ENCODE results near the gene CDC37. TPM values are rescaled to one million over a fixed set of nuclear protein-coding genes. Genes with fewer than 3 reads are reported as not detected.
"Not testable (repeated sequence)": the region's sequence is repeated elsewhere in the genome, so short reads cannot be mapped to it uniquely, and the experiment has no call there.

The CDC37 gene
- total RNA-seq, 1 experiment from 2014 or later: 560 TPM

- no peak overlapping the region for H3K27ac ChIP-seq (ENCODE audit: low read length)
- H3K79me2 ChIP-seq (ENCODE audit: low read length): no peaks in the 10 kb centered on the region
- no peaks in the 10 kb centered on the region for H3K36me3 ChIP-seq (ENCODE audit: low read depth, low read length)
- no peak for TF ChIP-seq EZH2phosphoT487 (IDR thresholded peaks at IDR 0.05; ENCODE audit: borderline replicate concordance, low read length)
- TF ChIP-seq, protein P1, sequence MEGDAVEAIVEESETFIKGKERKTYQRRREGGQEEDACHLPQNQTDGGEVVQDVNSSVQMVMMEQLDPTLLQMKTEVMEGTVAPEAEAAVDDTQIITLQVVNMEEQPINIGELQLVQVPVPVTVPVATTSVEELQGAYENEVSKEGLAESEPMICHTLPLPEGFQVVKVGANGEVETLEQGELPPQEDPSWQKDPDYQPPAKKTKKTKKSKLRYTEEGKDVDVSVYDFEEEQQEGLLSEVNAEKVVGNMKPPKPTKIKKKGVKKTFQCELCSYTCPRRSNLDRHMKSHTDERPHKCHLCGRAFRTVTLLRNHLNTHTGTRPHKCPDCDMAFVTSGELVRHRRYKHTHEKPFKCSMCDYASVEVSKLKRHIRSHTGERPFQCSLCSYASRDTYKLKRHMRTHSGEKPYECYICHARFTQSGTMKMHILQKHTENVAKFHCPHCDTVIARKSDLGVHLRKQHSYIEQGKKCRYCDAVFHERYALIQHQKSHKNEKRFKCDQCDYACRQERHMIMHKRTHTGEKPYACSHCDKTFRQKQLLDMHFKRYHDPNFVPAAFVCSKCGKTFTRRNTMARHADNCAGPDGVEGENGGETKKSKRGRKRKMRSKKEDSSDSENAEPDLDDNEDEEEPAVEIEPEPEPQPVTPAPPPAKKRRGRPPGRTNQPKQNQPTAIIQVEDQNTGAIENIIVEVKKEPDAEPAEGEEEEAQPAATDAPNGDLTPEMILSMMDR (conservative IDR thresholded peaks at IDR 0.05; ENCODE audit: low read depth, low read length): no peak
- TF ChIP-seq EZH2 (IDR thresholded peaks at IDR 0.05; ENCODE audit: low read length, unreplicated experiment): no peak
- ATAC-seq: no peak; the same call in 1 of the 2 replicates
- peak overlapping the region; percentile 72 for H3K4me3 ChIP-seq (ENCODE audit: low read length)
- H3K27me3 ChIP-seq (ENCODE audit: low read length): peaks cover 39% of the 10 kb centered on the region
- intact Hi-C loops (cut with micrococcal nuclease): no loop called here
- H3K4me1 ChIP-seq (ENCODE audit: insufficient read depth, low read length): peaks cover 28% of the 10 kb centered on the region
- H3K4me2 ChIP-seq (ENCODE audit: low read length): peak overlapping the region; percentile 94
- peak overlapping the region; percentile 99 for H2AFZ ChIP-seq (ENCODE audit: low read length)
- no peaks in the 10 kb centered on the region for H3F3A ChIP-seq (ENCODE audit: low read length, unreplicated experiment)
- ChIA-PET CTCF (interaction anchor here (0.6 to 1.1 kb wide), 4 partner anchors 15 to 186 kb away, joined by 3 to 5 read pairs (median 3); no protein-coding TSS in a partner anchor), POLR2A (ENCODE audit: unreplicated experiment) (no interaction called here)
- no peaks in the 10 kb centered on the region for H3K9me2 ChIP-seq (replicated peaks; ENCODE audit: low read length)
- DNase-seq: no peak
- no TSS peak for BruUV-seq (replicated peaks)
- no peaks in the 10 kb centered on the region for H3K9me3 ChIP-seq (ENCODE audit: low read length)
- no peaks in the 10 kb centered on the region for H4K20me1 ChIP-seq (ENCODE audit: low read length)
- peak overlapping the region; percentile 57 for H3K9ac ChIP-seq (ENCODE audit: low read length)
Measured at GRCh38 chr19:10416083-10416379, 12.7 kb upstream of the CDC37 start.

GRCh38 chr19:10412257-10412977 lies 9.1 kb upstream of the CDC37 start:
- Histone ChIP-seq H3K4me1 (ENCODE audit: insufficient read depth, low read length) (peaks cover 6% of the 10 kb centered on the region; the same call in 1 of the 2 replicates), H3F3A (ENCODE audit: low read length, unreplicated experiment) (no peaks in the 10 kb centered on the region), H3K4me2 (ENCODE audit: low read length) (no peak overlapping the region), H3K27me3 (ENCODE audit: low read length) (peaks cover 5% of the 10 kb centered on the region), H2AFZ (ENCODE audit: low read length) (no peak overlapping the region), H3K9ac (ENCODE audit: low read length) (no peak overlapping the region), H3K9me2 (replicated peaks; ENCODE audit: low read length) (no peaks in the 10 kb centered on the region), H3K27ac (ENCODE audit: low read length) (no peak overlapping the region), H3K79me2 (ENCODE audit: low read length) (no peaks in the 10 kb centered on the region), H3K36me3 (ENCODE audit: low read depth, low read length) (no peaks in the 10 kb centered on the region), H3K4me3 (ENCODE audit: low read length) (no peak overlapping the region), H4K20me1 (ENCODE audit: low read length) (no peaks in the 10 kb centered on the region), H3K9me3 (ENCODE audit: low read length) (no peaks in the 10 kb centered on the region)
- no TSS peak for BruUV-seq (replicated peaks)
- ChIA-PET POLR2A (ENCODE audit: unreplicated experiment) (no interaction called here), CTCF (interaction anchor here (1.1 kb wide), 1 partner anchor 9 kb away, joined by 9 read pairs; the partner anchor contains the start of gene CDC37)
- no peak for DNase-seq
- intact Hi-C loops (cut with micrococcal nuclease): no loop called here
- no peak for ATAC-seq
- TF ChIP-seq, protein P1 (conservative IDR thresholded peaks at IDR 0.05; ENCODE audit: low read depth, low read length): no peak
- TF ChIP-seq EZH2 (IDR thresholded peaks at IDR 0.05; ENCODE audit: low read length, unreplicated experiment): no peak
- TF ChIP-seq EZH2phosphoT487 (IDR thresholded peaks at IDR 0.05; ENCODE audit: borderline replicate concordance, low read length): no peak

DNA sequence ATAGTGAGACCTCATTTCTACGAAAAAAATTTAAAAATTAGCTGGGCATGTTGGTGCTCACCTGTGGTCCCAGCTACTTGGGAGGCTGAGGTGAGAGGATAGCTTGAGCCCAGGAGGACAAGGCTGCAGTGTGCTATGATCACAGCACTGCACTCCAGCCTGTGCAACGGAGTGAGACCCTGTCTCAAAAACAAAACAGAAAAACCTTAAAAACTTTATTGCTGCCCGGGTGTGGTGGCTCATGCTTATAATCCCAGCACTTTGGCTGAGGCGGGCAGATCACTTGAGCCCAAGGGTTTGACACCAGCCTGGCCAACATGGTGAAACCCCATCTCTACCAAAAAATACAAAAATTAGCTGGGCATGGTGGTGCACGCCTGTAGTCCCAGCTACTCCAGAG lies 7.9 kb upstream of the CDC37 start:
- H3K27me3 ChIP-seq (ENCODE audit: low read length); H2AFZ ChIP-seq (ENCODE audit: low read length); intact Hi-C loops (cut with micrococcal nuclease); H3K9me2 ChIP-seq (replicated peaks; ENCODE audit: low read length); H3K4me1 ChIP-seq (ENCODE audit: insufficient read depth, low read length); H4K20me1 ChIP-seq (ENCODE audit: low read length); H3K4me2 ChIP-seq (ENCODE audit: low read length); H3F3A ChIP-seq (ENCODE audit: low read length, unreplicated experiment); H3K4me3 ChIP-seq (ENCODE audit: low read length); H3K79me2 ChIP-seq (ENCODE audit: low read length); CTCF ChIA-PET; DNase-seq; H3K27ac ChIP-seq (ENCODE audit: low read length); H3K36me3 ChIP-seq (ENCODE audit: low read depth, low read length); H3K9ac ChIP-seq (ENCODE audit: low read length); ATAC-seq; H3K9me3 ChIP-seq (ENCODE audit: low read length); POLR2A ChIA-PET (ENCODE audit: unreplicated experiment); BruUV-seq (replicated peaks): not testable (repeated sequence)

Measured in PC-3 (cell line).